HG03060 (cell line): ENCODE measurements around the gene MAPK11.

Source experiments
- ATAC-seq: cut with Tn5 transposase; IDR thresholded peaks from one replicate; pipeline ENCODE4 v1.9.1; 2021; ENCODE audit warnings: low read depth, moderate number of reproducible peaks; ENCODE audit not compliant: unreplicated experiment

MAPK11 gene

GRCh38 chr22:50308986-50309600 is 38.9 kb upstream of the MAPK11 start:
- ATAC-seq: no peak

GRCh38 chr22:50308597-50308935 is 38.4 kb upstream of the MAPK11 start:
- ATAC-seq: no peak

- no peak for ATAC-seq
Observed at GRCh38 chr22:50307890-50308596, 37.9 kb upstream of the MAPK11 start.

- ATAC-seq: no peak
Observed at GRCh38 chr22:50306753-50307749, 36.9 kb upstream of the MAPK11 start, which contains the start of gene PLXNB2. TSS of gene PLXNB2 (minus strand) at chr22:50307646. CDS start at chr22:50290584, 17,062 bp downstream.

- ATAC-seq: peak; percentile 41
Observed at GRCh38 chr22:50305923-50306566, 35.9 kb upstream of the MAPK11 start.

GRCh38 chr22:50305393-50305922 is 35.3 kb upstream of the MAPK11 start:
- no peak for ATAC-seq

GRCh38 chr22:50304528-50305392 is 34.6 kb upstream of the MAPK11 start:
- ATAC-seq: no peak

GRCh38 chr22:50303848-50304527 is 33.8 kb upstream of the MAPK11 start:
- ATAC-seq: no peak

- no peak for ATAC-seq
Observed at GRCh38 chr22:50303515-50303847, 33.3 kb upstream of the MAPK11 start.

- ATAC-seq: no peak
Observed at GRCh38 chr22:50302564-50302963, 32.4 kb upstream of the MAPK11 start.

- ATAC-seq: no peak
Observed at GRCh38 chr22:50302041-50302541, 31.9 kb upstream of the MAPK11 start.

GRCh38 chr22:50301581-50301991 is 31.4 kb upstream of the MAPK11 start:
- ATAC-seq: no peak

GRCh38 chr22:50300620-50301257 is 30.6 kb upstream of the MAPK11 start:
- ATAC-seq: no peak

- ATAC-seq: no peak
Observed at GRCh38 chr22:50299785-50300619, 29.8 kb upstream of the MAPK11 start.

- ATAC-seq: no peak
Observed at GRCh38 chr22:50298937-50299784, 29.0 kb upstream of the MAPK11 start.

- no peak for ATAC-seq
Observed at GRCh38 chr22:50298266-50298637, 28.1 kb upstream of the MAPK11 start.
